ENCODE results near the gene TSPAN2. TPM values are rescaled to one million over a fixed set of nuclear protein-coding genes. Genes with fewer than 3 reads are reported as not detected.

TSPAN2 gene
- total RNA-seq, 1 experiment from 2014 or later = 7.7 TPM

DNA sequence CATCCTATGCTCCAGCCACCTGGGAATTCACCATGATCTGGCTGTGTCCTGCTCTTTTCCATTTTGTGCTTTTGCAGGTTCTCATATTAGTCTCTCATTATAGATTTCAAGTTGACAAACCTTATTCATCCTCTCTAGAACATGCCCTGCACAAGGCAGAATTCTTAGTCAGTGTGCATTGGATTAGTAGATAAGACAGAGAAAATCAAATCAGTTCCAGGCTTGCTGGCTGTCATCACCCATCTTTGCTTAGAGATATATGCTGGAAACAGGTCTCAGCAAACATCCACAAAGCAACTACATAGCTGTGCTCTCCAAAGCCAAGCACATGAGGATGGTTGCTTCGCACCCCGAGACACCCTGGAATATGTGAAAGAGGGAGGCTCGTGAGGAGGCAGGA, 24.8 kb downstream of the TSPAN2 start:
- BruUV-seq (replicated peaks) = no TSS peak
- no peak for DNase-seq
- Mint-ChIP-seq H3K36me3 (ENCODE audit: insufficient read depth, unreplicated experiment) (peaks cover 5% of the 10 kb centered on the region), H3K4me3 (ENCODE audit: low read depth, unreplicated experiment) (no peak overlapping the region), H3K9me3 (ENCODE audit: low read depth, unreplicated experiment) (peaks cover 3% of the 10 kb centered on the region), H3K4me1 (ENCODE audit: low read depth, unreplicated experiment) (peaks cover 28% of the 10 kb centered on the region), H3K27me3 (ENCODE audit: unreplicated experiment) (no peaks in the 10 kb centered on the region), H3K27ac (ENCODE audit: unreplicated experiment) (no peak overlapping the region)
- CTCF ChIA-PET = interaction anchor here (0.6 kb wide), 1 partner anchor 203 kb away, joined by 4 read pairs; no protein-coding TSS in a partner anchor
- TF ChIP-seq, protein P1, sequence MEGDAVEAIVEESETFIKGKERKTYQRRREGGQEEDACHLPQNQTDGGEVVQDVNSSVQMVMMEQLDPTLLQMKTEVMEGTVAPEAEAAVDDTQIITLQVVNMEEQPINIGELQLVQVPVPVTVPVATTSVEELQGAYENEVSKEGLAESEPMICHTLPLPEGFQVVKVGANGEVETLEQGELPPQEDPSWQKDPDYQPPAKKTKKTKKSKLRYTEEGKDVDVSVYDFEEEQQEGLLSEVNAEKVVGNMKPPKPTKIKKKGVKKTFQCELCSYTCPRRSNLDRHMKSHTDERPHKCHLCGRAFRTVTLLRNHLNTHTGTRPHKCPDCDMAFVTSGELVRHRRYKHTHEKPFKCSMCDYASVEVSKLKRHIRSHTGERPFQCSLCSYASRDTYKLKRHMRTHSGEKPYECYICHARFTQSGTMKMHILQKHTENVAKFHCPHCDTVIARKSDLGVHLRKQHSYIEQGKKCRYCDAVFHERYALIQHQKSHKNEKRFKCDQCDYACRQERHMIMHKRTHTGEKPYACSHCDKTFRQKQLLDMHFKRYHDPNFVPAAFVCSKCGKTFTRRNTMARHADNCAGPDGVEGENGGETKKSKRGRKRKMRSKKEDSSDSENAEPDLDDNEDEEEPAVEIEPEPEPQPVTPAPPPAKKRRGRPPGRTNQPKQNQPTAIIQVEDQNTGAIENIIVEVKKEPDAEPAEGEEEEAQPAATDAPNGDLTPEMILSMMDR (IDR thresholded peaks at IDR 0.05; ENCODE audit: unreplicated experiment) = no peak
- intact Hi-C loops (cut with micrococcal nuclease; ENCODE audit: unreplicated experiment) = loop anchor here (5.0 kb wide), 1 partner anchor 33 kb away; no protein-coding TSS in a partner anchor

DNA sequence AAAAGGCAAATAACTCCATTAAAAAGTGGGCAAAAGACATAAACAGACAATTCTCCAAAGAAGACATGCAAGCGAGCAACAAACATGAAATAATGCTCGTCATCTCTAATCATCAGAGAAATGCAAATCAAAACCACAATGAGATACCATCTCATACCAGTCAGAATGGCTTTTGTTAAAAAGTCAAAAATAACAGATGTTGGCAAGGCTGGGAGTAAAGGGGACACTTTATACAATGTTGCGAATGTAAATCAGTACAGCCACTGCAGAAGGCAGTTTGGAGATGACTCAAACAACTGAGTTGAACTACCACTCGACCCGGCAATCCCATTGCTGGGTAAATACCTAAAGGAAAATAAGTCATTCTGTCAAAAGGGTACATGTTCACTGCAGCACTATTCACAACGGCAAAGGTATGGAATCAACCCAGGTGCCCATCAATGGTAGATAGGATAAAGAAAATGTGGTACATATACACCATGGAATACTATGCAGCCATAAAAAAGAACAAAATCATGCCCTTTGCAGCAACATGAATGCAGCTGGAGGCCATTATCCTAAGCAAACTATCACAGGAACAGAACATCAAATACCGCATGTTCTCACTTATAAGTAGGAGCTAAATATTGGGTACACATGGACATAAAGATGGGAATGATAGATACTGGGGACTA, 25.9 kb downstream of the TSPAN2 start:
- Mint-ChIP-seq H3K36me3 (ENCODE audit: insufficient read depth, unreplicated experiment) (peaks cover 5% of the 10 kb centered on the region), H3K27ac (ENCODE audit: unreplicated experiment) (peak overlapping the region; percentile 75), H3K4me3 (ENCODE audit: low read depth, unreplicated experiment) (no peak overlapping the region), H3K4me1 (ENCODE audit: low read depth, unreplicated experiment) (peaks cover 17% of the 10 kb centered on the region), H3K9me3 (ENCODE audit: low read depth, unreplicated experiment) (peaks cover 3% of the 10 kb centered on the region), H3K27me3 (ENCODE audit: unreplicated experiment) (no peaks in the 10 kb centered on the region)
- TF ChIP-seq, protein P1 (IDR thresholded peaks at IDR 0.05; ENCODE audit: unreplicated experiment) = no peak
- no peak for DNase-seq
- CTCF ChIA-PET = interaction anchor here (1.4 kb wide), 1 partner anchor 652 kb away, joined by 3 read pairs; no protein-coding TSS in a partner anchor
- BruUV-seq (replicated peaks) = no TSS peak
- intact Hi-C loops (cut with micrococcal nuclease; ENCODE audit: unreplicated experiment) = loop anchor here (5.0 kb wide), 1 partner anchor 34 kb away; no protein-coding TSS in a partner anchor

DNA sequence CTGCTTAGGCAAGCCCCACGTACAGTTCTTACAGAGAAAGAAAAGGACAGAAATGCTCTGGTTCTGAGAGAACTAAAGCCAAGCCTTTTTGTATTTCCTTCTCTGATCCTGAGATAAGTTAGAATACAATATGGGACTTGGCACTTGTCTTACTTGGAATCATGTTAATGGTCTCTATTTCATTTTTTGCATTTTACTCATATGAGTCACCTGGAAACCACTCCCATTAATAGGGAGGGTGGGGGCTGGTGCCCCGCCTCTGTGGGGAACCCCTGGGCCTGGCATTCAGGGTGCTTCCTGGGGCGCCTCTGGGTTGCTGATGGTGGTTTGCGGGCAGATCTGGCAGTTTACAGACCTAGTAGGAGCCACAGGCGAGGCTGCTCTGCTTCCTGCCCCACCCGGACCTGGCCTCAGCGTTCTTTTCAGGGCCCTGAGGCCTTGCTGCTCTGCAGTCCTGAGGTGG, 26.7 kb downstream of the TSPAN2 start:
- Mint-ChIP-seq H3K36me3 (ENCODE audit: insufficient read depth, unreplicated experiment) (peaks cover 5% of the 10 kb centered on the region), H3K27me3 (ENCODE audit: unreplicated experiment) (no peaks in the 10 kb centered on the region), H3K4me3 (ENCODE audit: low read depth, unreplicated experiment) (peak overlapping the region; percentile 32), H3K27ac (ENCODE audit: unreplicated experiment) (peak overlapping the region; percentile 75), H3K9me3 (ENCODE audit: low read depth, unreplicated experiment) (peaks cover 3% of the 10 kb centered on the region), H3K4me1 (ENCODE audit: low read depth, unreplicated experiment) (peaks cover 14% of the 10 kb centered on the region)
- no TSS peak for BruUV-seq (replicated peaks)
- DNase-seq = peak; percentile 83
- intact Hi-C loops (cut with micrococcal nuclease; ENCODE audit: unreplicated experiment) = loop anchor here (5.0 kb wide), 1 partner anchor 35 kb away; no protein-coding TSS in a partner anchor
- CTCF ChIA-PET = interaction anchor here (1.4 kb wide), 1 partner anchor 652 kb away, joined by 3 read pairs; no protein-coding TSS in a partner anchor
- TF ChIP-seq, protein P1 (IDR thresholded peaks at IDR 0.05; ENCODE audit: unreplicated experiment) = no peak

DNA sequence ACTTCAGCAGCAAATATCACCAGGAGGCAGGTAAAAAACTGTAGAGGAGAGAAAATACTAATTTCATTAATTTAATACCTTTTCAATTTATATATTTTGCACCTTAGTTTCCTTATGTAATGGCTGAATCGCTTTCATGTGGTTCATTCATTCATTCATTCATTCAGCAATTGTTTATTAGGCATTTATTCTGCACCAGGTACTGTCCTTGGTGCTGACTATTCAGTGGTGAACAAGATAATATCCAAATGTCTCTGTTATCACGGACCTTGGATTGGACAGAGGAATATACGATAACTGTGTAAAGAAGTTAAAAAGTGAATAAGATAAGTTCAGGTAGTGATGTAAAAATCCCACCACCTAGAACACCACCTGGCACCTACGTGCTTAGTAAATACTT, 28.8 kb downstream of the TSPAN2 start:
- TF ChIP-seq, protein P1 (IDR thresholded peaks at IDR 0.05; ENCODE audit: unreplicated experiment) = no peak
- no TSS peak for BruUV-seq (replicated peaks)
- H3K9me3 Mint-ChIP-seq (ENCODE audit: low read depth, unreplicated experiment) = no peaks in the 10 kb centered on the region
- intact Hi-C loops (cut with micrococcal nuclease; ENCODE audit: unreplicated experiment) = loop anchor here (5.0 kb wide), 1 partner anchor 37 kb away; no protein-coding TSS in a partner anchor
- H3K27ac Mint-ChIP-seq (ENCODE audit: unreplicated experiment) = peak overlapping the region; percentile 75
- DNase-seq = no peak
- H3K36me3 Mint-ChIP-seq (ENCODE audit: insufficient read depth, unreplicated experiment) = peaks cover 5% of the 10 kb centered on the region
- H3K4me1 Mint-ChIP-seq (ENCODE audit: low read depth, unreplicated experiment) = peaks cover 14% of the 10 kb centered on the region
- H3K4me3 Mint-ChIP-seq (ENCODE audit: low read depth, unreplicated experiment) = no peak overlapping the region
- no peaks in the 10 kb centered on the region for H3K27me3 Mint-ChIP-seq (ENCODE audit: unreplicated experiment)
- CTCF ChIA-PET = no interaction called here
